Glutamatergic neuron (in vitro differentiated cells): ENCODE measurements around the gene GPR3. TPM values are rescaled to one million over a fixed set of nuclear protein-coding genes. Genes with fewer than 3 reads are reported as not detected.
"Not testable (repeated sequence)": the region's sequence is repeated elsewhere in the genome, so short reads cannot be mapped to it uniquely, and the experiment has no call there.

ENCODE experiments used
- DNase-seq: peaks from one replicate; pipeline ENCODE4 v3.0.0; 2022
- H3K27ac Mint-ChIP-seq: one replicate; pipeline ENCODE4 v1.8.0; 2020; ENCODE audit warnings: mild to moderate bottlenecking, mixed read lengths, inconsistent platforms; ENCODE audit not compliant: unreplicated experiment
- H3K27me3 Mint-ChIP-seq: one replicate; pipeline ENCODE4 v1.8.0; 2020; ENCODE audit warnings: mild to moderate bottlenecking, moderate library complexity, mixed read lengths, inconsistent platforms; ENCODE audit not compliant: unreplicated experiment
- H3K36me3 Mint-ChIP-seq: one replicate; pipeline ENCODE4 v1.8.0; 2020; ENCODE audit warnings: mild to moderate bottlenecking, mixed read lengths, inconsistent platforms; ENCODE audit not compliant: unreplicated experiment
- H3K4me1 Mint-ChIP-seq: one replicate; pipeline ENCODE4 v1.8.0; 2020; ENCODE audit warnings: mild to moderate bottlenecking, low read depth, mixed read lengths, inconsistent platforms; ENCODE audit not compliant: unreplicated experiment
- H3K4me3 Mint-ChIP-seq: one replicate; pipeline ENCODE4 v1.8.0; 2020; ENCODE audit warnings: mild to moderate bottlenecking, mixed read lengths, inconsistent platforms; ENCODE audit not compliant: unreplicated experiment
- H3K9me3 Mint-ChIP-seq: one replicate; pipeline ENCODE4 v1.8.0; 2020; ENCODE audit warnings: mild to moderate bottlenecking, moderate library complexity, mixed read lengths, inconsistent platforms; ENCODE audit not compliant: unreplicated experiment
- CTCF ChIP-seq: fragments of 200-600 bp; sonication (generic); IDR thresholded peaks from one replicate; pipeline ENCODE4 v1.5.0; 2021; ENCODE audit not compliant: partially characterized antibody, unreplicated experiment
- total RNA-seq: library from RNA; stranded (reverse); fragmentation: NEBNext Ultra II Directional; extraction: Animal tissue kit (Norgen Biotek cat#: 25700); gene quantifications from one replicate; pipeline ENCODE4 v1.2.1, GENCODE V29; 2021; ENCODE audit not compliant: unreplicated experiment

GPR3 gene
- total RNA-seq, 1 donor from 2014 or later: 1.5 TPM

GRCh38 chr1:27383039-27383605, 9.3 kb upstream of the GPR3 start, which contains the start of gene CD164L2:
Gene CD164L2, minus strand, starts transcription at chr1:27383333. Its CDS starts 94 bp downstream, at chr1:27383239.
- Mint-ChIP-seq H3K4me3 (no peak within 1 kb of the TSS), H3K27me3 (peaks cover 13% of the 10 kb centered on the region), H3K27ac (no peak within 1 kb of the TSS), H3K4me1 (no peaks in the 10 kb centered on the region), H3K36me3 (no peaks in the 10 kb centered on the region), H3K9me3 (peaks cover 1% of the 10 kb centered on the region)
- DNase-seq: peak; percentile 58
- no peak for TF ChIP-seq CTCF

GRCh38 chr1:27383661-27384060, 8.8 kb upstream of the GPR3 start:
- no peak for TF ChIP-seq CTCF
- Mint-ChIP-seq H3K4me3 (no peak overlapping the region), H3K27me3 (peaks cover 13% of the 10 kb centered on the region), H3K36me3 (no peaks in the 10 kb centered on the region), H3K27ac (no peak overlapping the region), H3K9me3 (peaks cover 1% of the 10 kb centered on the region), H3K4me1 (no peaks in the 10 kb centered on the region)
- DNase-seq: no peak

- H3K27me3 Mint-ChIP-seq: peaks cover 10% of the 10 kb centered on the region
- not testable (repeated sequence) for H3K27ac Mint-ChIP-seq, H3K9me3 Mint-ChIP-seq
Observed at GRCh38 chr1:27384797-27385196, 7.6 kb upstream of the GPR3 start.

GRCh38 chr1:27388337-27389005, 4.0 kb upstream of the GPR3 start:
- Mint-ChIP-seq H3K27me3 (peaks cover 7% of the 10 kb centered on the region), H3K27ac (no peak overlapping the region), H3K36me3 (no peaks in the 10 kb centered on the region), H3K4me3 (no peak overlapping the region), H3K9me3 (peaks cover 1% of the 10 kb centered on the region), H3K4me1 (peaks cover 13% of the 10 kb centered on the region)
- peak; percentile 93 for TF ChIP-seq CTCF
- DNase-seq: peak; percentile 64

More at GRCh38 chr1:27384797-27385196, 7.6 kb upstream of the GPR3 start:
- DNase-seq, H3K4me1 Mint-ChIP-seq, H3K36me3 Mint-ChIP-seq, H3K4me3 Mint-ChIP-seq: not testable (repeated sequence)

- Mint-ChIP-seq H3K27ac (peak overlapping the region; percentile 33), H3K36me3 (no peaks in the 10 kb centered on the region), H3K9me3 (no peaks in the 10 kb centered on the region), H3K27me3 (peaks cover 12% of the 10 kb centered on the region), H3K4me1 (peaks cover 13% of the 10 kb centered on the region), H3K4me3 (peak overlapping the region; percentile 85)
- DNase-seq: no peak
- TF ChIP-seq CTCF: no peak
Observed at GRCh38 chr1:27391511-27392095, 819 bp upstream of the GPR3 start.
